Activated B cell treated with CpG ODN at 0.5 μM for 24 hours (primary cell): ENCODE measurements around the gene CDK6. TPM values are rescaled to one million over a fixed set of nuclear protein-coding genes. Genes with fewer than 3 reads are reported as not detected.
A peak's percentile ranks its signal among the peaks of the same experiment; 100 is the strongest.

Source experiments
- ATAC-seq: fragments of 200-7000 bp; cut with Tn5 transposase; one replicate; pipeline ENCODE4 v1.10.0; 2021; ENCODE audit warnings: low read depth, mild to moderate bottlenecking, moderate library complexity
- CTCF ChIA-PET: fragments of 350-600 bp; sonication (Branson Sonifier 250); formaldehyde crosslinking; loops from one replicate; lab custom pipeline; 2021; ENCODE audit warnings: antibody characterized with exemption; lab: Charles Lee
- POLR2A ChIA-PET: fragments of 350-600 bp; sonication (Branson Sonifier 250); formaldehyde crosslinking; loops from one replicate; lab custom pipeline; 2021; ENCODE audit warnings: antibody characterized with exemption; lab: Charles Lee
- DNase-seq: peaks from one replicate; pipeline ENCODE4 v3.0.0; 2022
- H3K27ac Mint-ChIP-seq: one replicate; pipeline ENCODE4 v1.8.0; 2020; ENCODE audit warnings: mixed read lengths
- H3K27me3 Mint-ChIP-seq: one replicate; pipeline ENCODE4 v1.8.0; 2021; ENCODE audit warnings: mixed read lengths
- H3K36me3 Mint-ChIP-seq: one replicate; pipeline ENCODE4 v1.8.0; 2021; ENCODE audit warnings: low read depth, mixed read lengths
- H3K4me1 Mint-ChIP-seq: one replicate; pipeline ENCODE4 v1.8.0; 2021; ENCODE audit warnings: mixed read lengths
- H3K4me3 Mint-ChIP-seq: one replicate; pipeline ENCODE4 v1.8.0; 2020; ENCODE audit warnings: mild to moderate bottlenecking, mixed read lengths
- H3K9me3 Mint-ChIP-seq: one replicate; pipeline ENCODE4 v1.8.0; 2020; ENCODE audit warnings: mixed read lengths
- CTCF ChIP-seq: fragments of 200-600 bp; IDR thresholded peaks from one replicate; pipeline ENCODE4 v1.8.0; 2022; ENCODE audit warnings: antibody characterized with exemption, mild to moderate bottlenecking
- intact Hi-C: fragments of 100-400 bp; cut with micrococcal nuclease; formaldehyde crosslinking; loops from one replicate; pipeline ENCODE4 v1.15.1; 2024
- total RNA-seq: library from RNA; stranded (reverse); gene quantifications from 2 replicates; pipeline ENCODE4 v1.2.3, GENCODE V29; 2022

The CDK6 gene
- total RNA-seq, 1 donor from 2014 or later: 30.5 TPM

- CTCF ChIA-PET: interaction anchor here (0.9 to 1.2 kb wide), 3 partner anchors 20 to 115 kb away, joined by 3 to 5 read pairs (median 3); no protein-coding TSS in a partner anchor
Measured at GRCh38 chr7:92717623-92717992, 118.8 kb downstream of the CDK6 start.

DNA sequence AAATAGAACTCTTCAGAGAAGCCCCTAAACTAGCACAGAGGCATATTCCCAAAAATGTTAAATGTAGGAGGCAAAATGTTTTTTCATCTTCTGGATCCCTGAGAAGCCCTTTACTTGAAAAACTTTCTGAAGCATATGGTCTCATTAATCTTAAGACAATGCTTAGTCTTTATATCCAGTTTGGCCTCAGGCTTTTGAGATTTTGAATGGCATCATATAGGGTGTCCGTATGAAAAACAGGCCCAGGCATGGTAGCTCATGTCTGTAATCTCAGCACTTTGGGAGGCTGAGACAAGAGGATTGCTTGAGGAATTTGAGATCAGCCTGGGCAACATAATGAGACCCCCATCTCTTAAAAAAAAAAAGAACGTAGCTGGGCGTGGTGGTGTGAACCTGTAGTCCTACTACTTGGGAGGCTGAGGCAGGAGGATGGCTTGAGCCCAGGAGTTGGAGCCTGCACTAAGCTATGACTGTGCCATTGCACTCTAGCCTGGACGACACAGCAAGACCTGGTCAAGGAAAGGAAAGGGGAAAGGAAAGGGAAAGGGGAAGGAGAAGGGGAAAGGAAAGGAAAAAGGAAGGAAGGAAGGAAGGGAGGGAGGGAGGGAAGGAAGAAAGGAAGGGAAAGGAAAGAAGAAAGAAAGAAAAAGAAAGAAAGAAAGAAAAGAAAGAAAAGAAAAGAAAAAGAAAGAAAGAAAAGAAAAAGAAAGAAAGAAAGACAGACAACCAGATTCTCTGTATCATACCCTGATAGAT, 119.4 kb downstream of the CDK6 start:
- POLR2A ChIA-PET: interaction anchor here (0.6 kb wide), 1 partner anchor 131 kb away, joined by 3 read pairs; no protein-coding TSS in a partner anchor
- DNase-seq: no peak
- Mint-ChIP-seq H3K36me3 (peaks cover 3% of the 10 kb centered on the region), H3K9me3 (no peaks in the 10 kb centered on the region), H3K4me1 (peaks cover 20% of the 10 kb centered on the region), H3K4me3 (peak overlapping the region; percentile 32), H3K27me3 (no peaks in the 10 kb centered on the region), H3K27ac (no peak overlapping the region)
- CTCF ChIA-PET: interaction anchor here (1.1 to 1.2 kb wide), 2 partner anchors 20 to 116 kb away, joined by 3 to 5 read pairs; no protein-coding TSS in a partner anchor
- intact Hi-C loops: no loop called here
- ATAC-seq: no peak
- TF ChIP-seq CTCF: no peak

More at GRCh38 chr7:92717623-92717992, 118.8 kb downstream of the CDK6 start:
- intact Hi-C loops: no loop called here
- H3K4me1 Mint-ChIP-seq: peaks cover 20% of the 10 kb centered on the region
- ATAC-seq (peak; percentile 11), DNase-seq (no peak)
- POLR2A ChIA-PET: interaction anchor here (1.3 kb wide), 1 partner anchor 83 kb away, joined by 3 read pairs; no protein-coding TSS in a partner anchor
- peak overlapping the region; percentile 90 for H3K4me3 Mint-ChIP-seq
- peaks cover 3% of the 10 kb centered on the region for H3K36me3 Mint-ChIP-seq
- TF ChIP-seq CTCF: no peak
- no peaks in the 10 kb centered on the region for H3K9me3 Mint-ChIP-seq
- H3K27ac Mint-ChIP-seq: peak overlapping the region; percentile 82
- H3K27me3 Mint-ChIP-seq: no peaks in the 10 kb centered on the region

GRCh38 chr7:92715963-92716362, 120.4 kb downstream of the CDK6 start:
- Mint-ChIP-seq H3K27ac (no peak overlapping the region), H3K9me3 (no peaks in the 10 kb centered on the region), H3K27me3 (no peaks in the 10 kb centered on the region), H3K36me3 (peaks cover 3% of the 10 kb centered on the region), H3K4me3 (no peak overlapping the region), H3K4me1 (peaks cover 19% of the 10 kb centered on the region)
- POLR2A ChIA-PET: no interaction called here
- TF ChIP-seq CTCF: no peak
- no peak for DNase-seq
- no peak for ATAC-seq
- intact Hi-C loops: no loop called here
- CTCF ChIA-PET: no interaction called here

- Mint-ChIP-seq H3K36me3 (peaks cover 3% of the 10 kb centered on the region), H3K27ac (no peak overlapping the region), H3K27me3 (no peaks in the 10 kb centered on the region), H3K4me1 (peaks cover 18% of the 10 kb centered on the region), H3K4me3 (no peak overlapping the region), H3K9me3 (no peaks in the 10 kb centered on the region)
- intact Hi-C loops: no loop called here
- TF ChIP-seq CTCF: no peak
- ChIA-PET CTCF (no interaction called here), POLR2A (no interaction called here)
- no peak for DNase-seq
- no peak for ATAC-seq
Measured at GRCh38 chr7:92714767-92715166, 121.6 kb downstream of the CDK6 start.

DNA sequence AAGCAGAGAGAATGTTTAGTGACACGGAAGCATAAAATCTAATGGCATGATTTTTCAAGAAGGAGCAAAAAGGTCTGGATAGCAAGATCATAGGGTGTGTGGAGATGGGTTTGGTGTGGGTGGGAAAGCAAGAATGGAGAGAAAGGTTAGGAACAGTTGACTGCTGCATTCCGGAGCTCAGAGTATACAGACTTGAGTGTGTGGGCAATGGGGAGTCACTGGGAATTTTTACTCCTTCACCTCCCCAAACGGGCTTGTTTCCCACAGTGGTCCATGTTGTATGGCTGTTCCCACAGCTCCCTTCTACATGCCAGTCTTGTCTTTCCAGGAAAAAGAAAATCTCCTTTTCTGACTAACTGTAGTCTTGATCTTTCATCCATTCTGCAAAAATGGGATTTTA, 122.1 kb downstream of the CDK6 start:
- Mint-ChIP-seq H3K4me1 (peaks cover 18% of the 10 kb centered on the region), H3K9me3 (no peaks in the 10 kb centered on the region), H3K36me3 (peaks cover 3% of the 10 kb centered on the region), H3K4me3 (no peak overlapping the region), H3K27ac (no peak overlapping the region), H3K27me3 (no peaks in the 10 kb centered on the region)
- no peak for TF ChIP-seq CTCF
- CTCF ChIA-PET: no interaction called here
- ATAC-seq (no peak), DNase-seq (no peak)
- intact Hi-C loops: no loop called here
- POLR2A ChIA-PET: no interaction called here
